Mesendoderm (in vitro differentiated cells): ENCODE data around the gene ATAD2B.

Experiments
- DNase-seq: peaks from one replicate; pipeline ENCODE4 v3.0.0; 2013
- H2AK5ac ChIP-seq: 2 replicates; pipeline ENCODE4 v1.6.1; 2013; ENCODE audit warnings: low read length, inconsistent platforms
- H2BK120ac ChIP-seq: 2 replicates; pipeline ENCODE4 v1.6.1; 2013; ENCODE audit warnings: low read depth, mild to moderate bottlenecking, low read length, moderate library complexity, mixed read lengths
- H2BK15ac ChIP-seq: replicated peaks from 2 replicates; pipeline ENCODE4 v1.6.1; 2013; ENCODE audit warnings: low read depth, mild to moderate bottlenecking, moderate library complexity
- H2BK5ac ChIP-seq: 2 replicates; pipeline ENCODE4 v1.6.1; 2013; ENCODE audit warnings: low read length, inconsistent platforms
- H3K18ac ChIP-seq: 2 replicates; pipeline ENCODE4 v1.6.1; 2013; ENCODE audit warnings: mild to moderate bottlenecking, low read length, mixed read lengths
- H3K23ac ChIP-seq: one replicate; pipeline ENCODE4 v1.6.1; 2013; ENCODE audit warnings: low read length
- H3K27ac ChIP-seq: 2 replicates; pipeline ENCODE4 v1.5.1; 2013; ENCODE audit warnings: low read depth, mild to moderate bottlenecking, inconsistent platforms, low read length, moderate library complexity
- H3K27me3 ChIP-seq: 2 replicates; pipeline ENCODE4 v1.6.1; 2013; ENCODE audit warnings: low read length, control low read depth, mild to moderate bottlenecking, inconsistent platforms; ENCODE audit not compliant: insufficient read depth, poor library complexity
- H3K36me3 ChIP-seq: 2 replicates; pipeline ENCODE4 v1.6.1; 2013; ENCODE audit warnings: low read length, inconsistent platforms; ENCODE audit not compliant: control insufficient read depth, insufficient read depth
- H3K4ac ChIP-seq: one replicate; pipeline ENCODE4 v1.6.1; 2013; ENCODE audit warnings: low read depth, mild to moderate bottlenecking, low read length, moderate library complexity
- H3K4me1 ChIP-seq: 2 replicates; pipeline ENCODE4 v1.6.1; 2013; ENCODE audit warnings: low read depth, low read length, inconsistent platforms; ENCODE audit not compliant: control insufficient read depth
- H3K4me2 ChIP-seq: 2 replicates; pipeline ENCODE4 v1.6.1; 2013; ENCODE audit warnings: low read length
- H3K4me3 ChIP-seq: 2 replicates; pipeline ENCODE4 v1.5.1; 2013; ENCODE audit warnings: mild to moderate bottlenecking, low read length
- H3K56ac ChIP-seq: one replicate; pipeline ENCODE4 v1.6.1; 2013; ENCODE audit warnings: low read length
- H3K79me1 ChIP-seq: 2 replicates; pipeline ENCODE4 v1.6.1; 2013; ENCODE audit warnings: low read length, inconsistent platforms
- H3K79me2 ChIP-seq: 2 replicates; pipeline ENCODE4 v1.6.1; 2013; ENCODE audit warnings: mild to moderate bottlenecking, low read length; ENCODE audit not compliant: control insufficient read depth, insufficient read depth
- H3K9ac ChIP-seq: 2 replicates; pipeline ENCODE4 v1.6.1; 2013; ENCODE audit warnings: low read length, inconsistent platforms
- H4K5ac ChIP-seq: one replicate; pipeline ENCODE4 v1.6.1; 2013; ENCODE audit warnings: low read length
- H4K8ac ChIP-seq: one replicate; pipeline ENCODE4 v1.6.1; 2013; ENCODE audit warnings: low read depth, mild to moderate bottlenecking, control low read depth, low read length, moderate library complexity
- WGBS: extraction: QIAGEN DNeasy Blood & Tissue Kit; methylation state at CpG from one replicate; pipeline ENCODE4 v1.1.7; 2013; ENCODE audit warnings: low lambda C conversion rate, missing lambda C conversion rate; ENCODE audit not compliant: insufficient coverage; ENCODE audit errors: extremely low coverage; 5-methylcytosine and 5-hydroxymethylcytosine counted together

ATAD2B gene

DNA sequence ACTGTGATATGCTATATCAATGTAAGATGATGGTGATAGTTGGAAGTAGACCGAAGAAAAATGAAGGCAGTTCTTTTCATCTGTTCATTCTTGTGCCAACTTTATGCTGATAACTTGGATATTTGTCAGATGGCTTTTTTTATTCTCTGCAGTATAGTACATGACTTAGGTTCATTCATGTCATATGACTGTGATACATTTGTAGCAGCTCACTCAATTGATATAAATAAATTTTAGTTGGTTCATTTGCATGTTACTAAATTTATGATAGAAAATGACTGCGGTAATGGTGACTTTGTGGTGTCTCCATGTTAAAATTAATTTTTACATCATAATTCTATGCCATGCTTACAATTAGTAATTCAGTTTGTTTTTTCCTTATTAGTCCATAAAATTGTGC, 20.4 kb upstream of the ATAD2B start:
- Histone ChIP-seq H3K4me3 (no peak overlapping the region), H4K8ac (no peak overlapping the region), H3K56ac (no peak overlapping the region), H3K27ac (no peak overlapping the region), H3K23ac (no peak overlapping the region), H3K9ac (no peak overlapping the region), H3K36me3 (no peaks in the 10 kb centered on the region), H2BK15ac (no peak overlapping the region), H3K4me2 (no peak overlapping the region), H3K79me2 (peaks cover 16% of the 10 kb centered on the region), H2BK120ac (no peak overlapping the region), H3K4ac (no peak overlapping the region), H2BK5ac (no peak overlapping the region), H2AK5ac (no peak overlapping the region), H3K4me1 (no peaks in the 10 kb centered on the region), H3K27me3 (no peaks in the 10 kb centered on the region), H4K5ac (no peak overlapping the region), H3K79me1 (peaks cover 5% of the 10 kb centered on the region), H3K18ac (no peak overlapping the region)
- no peak for DNase-seq
- WGBS = no CpG with 5 or more reads among the region's 2 CpGs

DNA sequence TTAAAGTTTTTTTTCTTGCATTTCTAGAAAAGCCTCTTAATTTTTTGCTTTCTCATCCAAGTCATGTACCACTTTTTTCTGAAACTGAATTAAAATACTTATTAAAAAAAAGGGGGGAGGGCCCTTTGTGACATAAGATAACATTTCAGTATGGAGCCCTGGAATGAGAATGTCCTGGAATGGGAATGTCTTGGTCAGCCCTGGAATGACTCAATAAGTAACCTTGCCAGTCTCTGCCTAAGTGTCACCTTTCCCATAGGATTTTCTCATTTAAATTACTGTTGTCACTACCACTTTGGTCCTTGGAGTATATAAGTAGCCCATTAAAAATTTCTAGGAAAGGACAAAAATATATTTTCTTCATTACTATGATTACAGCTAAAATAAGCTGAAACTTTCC, 18.1 kb upstream of the ATAD2B start:
- Histone ChIP-seq H3K27me3 (no peaks in the 10 kb centered on the region), H3K4me2 (no peak overlapping the region), H4K5ac (no peak overlapping the region), H2AK5ac (no peak overlapping the region), H2BK5ac (no peak overlapping the region), H4K8ac (no peak overlapping the region), H3K79me2 (peaks cover 19% of the 10 kb centered on the region), H3K4me3 (no peak overlapping the region), H2BK120ac (no peak overlapping the region), H3K79me1 (peaks cover 5% of the 10 kb centered on the region), H3K9ac (no peak overlapping the region), H2BK15ac (no peak overlapping the region), H3K36me3 (no peaks in the 10 kb centered on the region), H3K23ac (no peak overlapping the region), H3K27ac (no peak overlapping the region), H3K4me1 (no peaks in the 10 kb centered on the region), H3K18ac (no peak overlapping the region), H3K56ac (no peak overlapping the region), H3K4ac (no peak overlapping the region)
- DNase-seq = peak; percentile 25

DNA sequence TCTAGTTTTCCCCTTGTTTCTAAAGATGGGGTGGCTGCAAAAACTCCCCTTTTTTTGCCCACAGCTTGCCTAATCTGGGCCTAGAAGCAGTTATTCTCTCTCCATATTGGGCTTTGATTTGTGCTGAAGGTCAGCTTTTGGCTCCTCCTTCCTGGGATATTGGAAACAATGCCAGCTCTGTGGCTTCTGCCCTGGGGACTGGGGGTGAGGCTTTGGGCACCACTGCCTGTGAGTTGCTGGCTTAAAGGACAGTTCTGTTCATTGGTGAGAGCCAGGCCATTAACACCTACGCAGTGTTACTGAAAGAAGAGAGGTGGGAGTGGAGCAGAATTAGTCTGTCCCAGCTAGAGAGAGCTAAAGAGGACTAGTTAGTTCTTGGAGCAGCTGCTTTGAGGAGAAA, 17.6 kb upstream of the ATAD2B start:
- Histone ChIP-seq H2AK5ac (no peak overlapping the region), H2BK5ac (no peak overlapping the region), H3K4ac (no peak overlapping the region), H3K56ac (no peak overlapping the region), H4K5ac (no peak overlapping the region), H2BK120ac (no peak overlapping the region), H3K4me3 (no peak overlapping the region), H3K9ac (no peak overlapping the region), H3K18ac (no peak overlapping the region), H3K23ac (no peak overlapping the region), H3K79me1 (peaks cover 5% of the 10 kb centered on the region), H3K4me2 (no peak overlapping the region), H2BK15ac (no peak overlapping the region), H3K27ac (no peak overlapping the region), H3K79me2 (peaks cover 19% of the 10 kb centered on the region), H4K8ac (no peak overlapping the region), H3K36me3 (no peaks in the 10 kb centered on the region), H3K4me1 (no peaks in the 10 kb centered on the region), H3K27me3 (no peaks in the 10 kb centered on the region)
- no CpG with 5 or more reads among the region's 1 CpG for WGBS
- peak; percentile 66 for DNase-seq

DNA sequence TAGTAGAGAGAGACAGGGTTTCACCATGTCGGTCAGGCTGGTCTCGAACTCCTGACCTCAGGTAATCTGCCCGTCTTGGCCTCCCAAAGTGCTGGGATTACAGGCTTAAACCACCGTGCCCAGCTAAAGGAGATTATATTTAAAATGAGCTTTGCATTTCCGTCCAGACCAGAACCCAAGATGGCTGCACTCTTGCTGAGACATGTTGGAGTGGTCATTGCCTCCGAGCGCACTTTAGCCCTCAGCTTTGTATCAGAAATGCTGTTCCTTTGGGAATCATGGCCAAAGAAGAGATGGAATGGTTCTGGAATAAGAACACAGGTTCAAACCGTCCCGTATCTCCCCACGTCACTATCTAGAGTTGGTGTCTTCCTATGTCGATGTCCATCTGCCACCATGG, 16.7 kb upstream of the ATAD2B start:
- Histone ChIP-seq H3K79me1 (peaks cover 5% of the 10 kb centered on the region), H2BK15ac (no peak overlapping the region), H3K4me1 (no peaks in the 10 kb centered on the region), H3K27me3 (no peaks in the 10 kb centered on the region), H3K4me2 (no peak overlapping the region), H3K27ac (no peak overlapping the region), H3K4me3 (no peak overlapping the region), H3K36me3 (no peaks in the 10 kb centered on the region), H2BK120ac (no peak overlapping the region), H3K79me2 (peaks cover 19% of the 10 kb centered on the region), H3K23ac (no peak overlapping the region), H3K4ac (no peak overlapping the region), H3K56ac (no peak overlapping the region), H3K9ac (no peak overlapping the region), H2BK5ac (no peak overlapping the region), H2AK5ac (no peak overlapping the region), H4K8ac (no peak overlapping the region), H3K18ac (no peak overlapping the region), H4K5ac (no peak overlapping the region)
- DNase-seq = no peak
- WGBS = no CpG with 5 or more reads among the region's 11 CpGs

DNA sequence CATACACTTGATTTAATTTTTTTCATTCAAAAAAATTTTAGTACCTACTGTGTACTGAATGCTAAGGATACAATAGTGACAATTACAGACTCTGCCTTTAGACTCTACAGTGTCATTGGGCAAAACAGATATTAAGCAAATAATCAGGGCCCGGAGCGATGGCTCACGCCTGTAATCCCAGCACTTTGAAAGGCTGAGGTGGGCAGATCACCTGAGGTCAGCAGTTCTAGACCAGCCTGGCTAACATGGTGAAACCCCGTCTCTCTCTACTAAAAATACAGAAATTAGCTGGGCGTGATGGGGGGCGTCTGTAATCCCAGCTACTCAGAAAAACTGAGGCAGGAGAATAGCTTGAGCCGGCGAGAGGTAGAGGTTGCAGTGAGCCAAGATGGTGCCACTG, 14.7 kb upstream of the ATAD2B start:
- peaks cover 4% of the 10 kb centered on the region for H3K79me1 ChIP-seq
- no peak overlapping the region for H3K4me2 ChIP-seq
- H4K5ac ChIP-seq = no peak overlapping the region
- no peaks in the 10 kb centered on the region for H3K4me1 ChIP-seq
- H2BK120ac ChIP-seq = no peak overlapping the region
- H3K56ac ChIP-seq = no peak overlapping the region
- no peaks in the 10 kb centered on the region for H3K27me3 ChIP-seq
- H4K8ac ChIP-seq = no peak overlapping the region
- H3K9ac ChIP-seq = no peak overlapping the region
- no peak overlapping the region for H3K27ac ChIP-seq
- peaks cover 15% of the 10 kb centered on the region for H3K79me2 ChIP-seq
- no peaks in the 10 kb centered on the region for H3K36me3 ChIP-seq
- H3K18ac ChIP-seq = no peak overlapping the region
- no peak overlapping the region for H2BK5ac ChIP-seq
- H3K4ac ChIP-seq = peak overlapping the region; percentile 8
- H2AK5ac ChIP-seq = no peak overlapping the region
- H3K4me3 ChIP-seq = no peak overlapping the region
- no CpG with 5 or more reads among the region's 8 CpGs for WGBS
- no peak overlapping the region for H3K23ac ChIP-seq
- DNase-seq = no peak
- no peak overlapping the region for H2BK15ac ChIP-seq

DNA sequence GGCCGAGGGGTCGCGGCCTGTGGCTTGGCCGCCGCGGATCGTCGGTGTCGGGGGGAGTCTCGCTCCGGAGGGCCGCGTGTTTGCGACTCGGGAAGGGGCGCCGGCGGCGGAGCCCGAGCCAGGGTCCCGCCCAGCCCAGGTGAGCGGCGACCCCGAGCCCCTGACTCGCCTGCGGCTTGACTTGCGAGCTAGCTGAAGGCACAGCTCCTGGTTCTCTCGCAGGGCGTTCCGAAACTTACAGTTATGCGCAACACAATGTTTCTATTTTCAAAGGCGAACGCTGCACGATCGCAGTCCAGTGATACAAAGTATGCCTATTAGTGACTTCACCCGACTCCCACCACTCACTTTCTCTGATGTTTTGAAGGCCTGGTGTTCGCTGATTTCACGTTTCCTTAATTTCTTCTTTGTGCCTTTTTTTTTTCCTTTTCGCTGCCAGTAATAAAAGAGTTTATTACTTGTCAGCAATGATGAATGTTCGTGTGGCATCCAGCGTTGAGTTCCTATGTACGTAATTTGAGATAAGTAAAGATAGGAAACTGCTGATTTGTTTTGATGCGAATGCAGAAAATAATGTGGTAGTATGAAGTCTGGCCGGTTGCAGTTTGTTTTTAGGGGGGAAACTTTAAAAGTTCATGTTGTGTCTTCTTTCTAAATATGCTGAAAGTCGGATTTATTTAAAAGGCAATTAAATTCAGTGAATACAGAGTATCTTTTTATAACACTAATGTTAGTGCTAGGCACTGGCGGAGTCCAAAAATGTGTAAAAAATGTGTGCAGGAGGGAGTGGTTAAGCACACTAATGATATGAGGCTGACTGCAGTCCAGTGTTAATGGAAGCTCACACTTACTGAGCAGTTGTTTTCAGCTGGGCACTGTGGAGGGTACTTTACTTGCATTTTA, 14.0 kb upstream of the ATAD2B start:
- whole genome bisulfite sequencing = no CpG with 5 or more reads among the region's 46 CpGs
- Histone ChIP-seq H4K8ac (no peak overlapping the region), H3K4ac (no peak overlapping the region), H3K4me3 (peak overlapping the region; percentile 85), H3K9ac (peak overlapping the region; percentile 91), H3K4me2 (peak overlapping the region; percentile 76), H3K79me1 (peaks cover 4% of the 10 kb centered on the region), H3K56ac (peak overlapping the region; percentile 97), H3K4me1 (no peaks in the 10 kb centered on the region), H4K5ac (no peak overlapping the region), H3K23ac (no peak overlapping the region), H2AK5ac (no peak overlapping the region), H2BK5ac (no peak overlapping the region), H3K27me3 (no peaks in the 10 kb centered on the region), H3K36me3 (no peaks in the 10 kb centered on the region), H3K18ac (peak overlapping the region; percentile 97), H3K27ac (peak overlapping the region; percentile 92), H2BK120ac (no peak overlapping the region), H2BK15ac (no peak overlapping the region), H3K79me2 (peaks cover 14% of the 10 kb centered on the region)
- no peak for DNase-seq
